GM19193 (cell line): Measurements from ENCODE around the gene CACNA2D3.

Experiments used
- POLR2A ChIP-seq: IDR thresholded peaks from 4 replicates; pipeline ENCODE4 v1.6.1; 2011; ENCODE audit not compliant: insufficient read depth, insufficient read length; ENCODE audit errors: extremely low read depth

The CACNA2D3 gene

DNA sequence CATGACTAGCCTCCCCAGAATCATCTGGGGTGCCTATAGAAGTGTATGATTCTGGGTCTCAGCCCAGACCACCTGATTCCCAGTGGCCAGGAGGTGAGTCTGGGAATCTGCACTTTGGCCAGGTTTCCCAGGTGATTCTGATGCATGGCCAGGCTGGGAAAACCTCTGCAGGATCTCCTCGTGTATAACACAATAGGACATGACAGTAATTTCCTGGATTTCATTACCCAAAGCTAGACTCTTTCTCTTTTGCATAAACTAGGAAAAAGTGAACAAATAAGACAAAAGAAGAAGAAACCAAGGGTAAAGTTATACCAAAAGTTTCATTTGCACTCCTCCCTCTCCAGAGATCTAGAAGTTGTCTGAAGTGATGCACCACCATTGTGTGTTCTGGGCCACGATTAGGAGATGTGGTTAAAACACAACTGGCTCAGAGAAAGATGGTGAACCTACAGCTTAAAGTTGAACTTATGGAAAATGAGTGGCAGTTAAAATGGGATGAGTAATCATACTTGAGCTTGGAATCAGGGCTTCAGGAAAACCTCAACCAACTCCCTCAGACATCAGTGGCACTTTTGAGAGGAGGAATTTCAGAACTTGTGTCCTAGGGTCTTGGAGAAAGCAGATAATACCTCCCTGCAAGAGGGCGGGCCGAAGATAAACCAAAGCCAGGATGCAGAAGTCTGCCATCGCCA, 914.7 kb downstream of the CACNA2D3 start:
- no peak for TF ChIP-seq POLR2A

DNA sequence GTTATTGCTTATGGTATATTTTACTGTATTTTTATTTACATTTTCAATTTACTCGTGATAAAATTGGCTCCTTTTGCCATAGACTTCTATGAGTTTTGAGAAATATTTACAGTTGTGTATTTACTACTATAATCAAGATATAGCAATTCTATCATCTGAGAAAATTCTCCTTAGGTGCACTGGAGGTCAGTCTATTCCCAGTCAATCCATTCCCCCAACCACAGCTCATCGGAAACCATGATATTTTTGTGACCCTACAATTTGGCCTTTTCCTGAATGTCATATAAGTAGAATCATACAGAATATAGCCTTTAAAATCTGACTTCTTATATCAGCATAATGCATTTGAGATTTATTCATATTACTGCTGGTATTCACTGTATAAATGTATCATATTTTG, 920.2 kb downstream of the CACNA2D3 start:
- TF ChIP-seq POLR2A: no peak

DNA sequence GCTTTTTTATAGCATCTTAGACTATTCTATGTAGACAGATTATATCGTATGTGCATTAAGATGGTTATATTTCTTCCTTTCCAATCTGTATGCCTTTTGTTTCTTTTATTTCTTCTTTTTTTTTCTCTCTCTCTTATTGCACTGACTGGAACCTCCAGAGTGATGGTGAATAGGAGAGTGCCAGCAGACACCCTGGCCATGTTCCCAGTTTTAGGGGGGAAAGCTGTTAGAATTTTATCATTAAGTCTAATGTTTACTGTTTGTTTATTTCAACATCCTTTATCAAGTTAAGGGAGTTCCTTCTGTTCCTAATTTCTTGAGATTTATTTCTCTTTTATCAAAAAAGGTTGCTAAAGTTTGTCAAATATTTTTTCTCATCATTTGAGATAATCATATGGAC, 922.1 kb downstream of the CACNA2D3 start:
- TF ChIP-seq POLR2A: no peak

DNA sequence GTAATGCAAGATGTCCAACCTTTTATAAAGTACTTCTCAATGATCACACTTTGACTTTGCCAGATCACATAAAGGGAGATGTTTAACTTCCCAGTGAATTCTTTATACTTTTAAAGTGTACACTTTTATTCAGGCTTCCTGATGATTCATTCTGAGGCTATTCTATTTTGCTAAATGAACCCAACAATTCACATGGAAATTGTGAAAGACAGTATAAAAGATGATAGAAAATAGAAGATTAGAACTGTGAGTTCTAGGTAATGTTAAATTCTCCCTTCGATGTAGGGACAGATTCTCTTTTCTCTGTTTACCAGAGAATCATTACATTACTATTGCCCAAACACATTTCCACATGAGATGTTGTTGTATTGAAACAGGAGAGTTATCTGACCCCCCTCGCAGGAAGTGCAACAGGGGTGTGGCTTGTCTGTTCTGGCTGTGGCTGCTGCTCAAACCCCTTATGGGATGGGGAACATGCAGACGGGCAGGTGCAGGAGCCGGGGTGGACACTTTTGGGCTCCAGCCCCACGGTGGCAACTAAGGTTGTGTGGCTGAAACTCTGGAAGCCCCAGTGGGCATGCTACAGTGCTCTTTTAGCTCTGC, 936.8 kb downstream of the CACNA2D3 start:
- no peak for TF ChIP-seq POLR2A

DNA sequence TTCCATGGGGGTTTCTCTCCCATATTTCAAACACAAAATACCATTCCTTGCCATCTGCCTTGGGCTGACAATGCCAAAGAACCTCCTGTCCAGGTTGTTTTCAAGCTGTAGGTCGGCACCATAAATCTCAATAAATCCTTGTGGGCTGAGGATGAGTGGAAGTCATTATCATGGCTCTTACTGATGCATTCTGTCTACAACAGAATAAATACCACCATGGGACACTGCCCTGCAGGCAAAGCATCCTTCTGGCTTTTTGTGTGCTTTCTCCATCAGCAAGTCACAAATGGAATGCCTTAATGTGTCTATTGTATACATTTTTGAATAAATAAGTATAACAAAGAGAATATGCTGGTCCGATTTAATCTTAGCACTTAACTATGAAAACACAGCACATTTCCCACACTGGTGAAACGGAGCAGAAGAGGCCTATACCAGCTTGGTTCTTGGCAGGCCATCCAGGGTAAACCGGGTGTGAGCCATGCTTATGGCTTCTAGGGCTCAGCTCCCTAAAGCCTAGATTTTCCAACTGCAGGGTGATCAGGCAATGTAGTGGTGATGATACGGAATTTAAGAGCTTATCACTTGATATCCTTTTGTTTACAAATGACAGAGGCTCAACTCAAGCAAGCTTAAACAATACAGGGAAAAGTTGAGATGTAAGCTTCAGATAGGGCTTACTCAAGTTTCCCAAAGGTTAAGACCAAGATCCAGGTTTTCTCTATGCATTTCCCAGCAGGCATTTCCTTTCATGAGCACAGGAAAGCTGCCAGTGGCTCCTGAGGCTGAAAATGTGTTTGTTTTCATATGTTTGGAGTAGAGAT, 938.8 kb downstream of the CACNA2D3 start:
- TF ChIP-seq POLR2A: no peak

DNA sequence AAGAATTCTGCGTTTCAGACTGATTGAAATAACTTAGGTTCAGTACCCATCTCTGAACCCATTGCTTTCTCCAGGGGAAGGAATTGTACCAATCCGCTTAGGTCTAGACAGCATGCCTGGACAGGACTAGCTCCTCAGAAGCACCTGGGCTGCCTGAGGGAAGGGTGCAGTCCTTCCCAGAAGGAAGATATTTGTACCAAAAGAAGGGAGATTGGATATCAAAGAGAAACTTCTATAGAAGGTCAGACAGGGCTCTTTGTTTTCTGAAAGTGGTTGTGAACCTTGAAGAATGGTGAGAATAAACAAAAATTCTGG, 939.3 kb downstream of the CACNA2D3 start:
- no peak for TF ChIP-seq POLR2A

DNA sequence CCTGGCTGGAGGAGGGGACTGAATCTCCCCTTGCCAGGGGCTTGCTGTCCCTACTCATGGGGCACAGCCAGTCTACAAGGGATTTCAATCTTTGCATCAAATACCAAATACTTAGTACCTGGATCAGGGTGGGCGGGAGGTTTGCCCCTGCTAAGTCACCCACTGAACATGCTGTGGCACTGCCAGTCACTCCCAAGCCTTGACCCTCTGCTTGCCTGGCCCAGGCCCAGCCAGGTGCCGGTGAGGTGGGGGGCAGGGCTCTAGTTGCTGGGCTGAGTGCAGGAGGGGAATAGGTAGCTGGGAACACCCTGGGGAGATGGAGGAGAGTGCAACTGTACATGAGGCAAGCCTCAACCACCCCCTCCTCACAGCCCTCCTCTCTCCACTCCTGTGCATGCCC, 941.8 kb downstream of the CACNA2D3 start:
- TF ChIP-seq POLR2A: no peak

DNA sequence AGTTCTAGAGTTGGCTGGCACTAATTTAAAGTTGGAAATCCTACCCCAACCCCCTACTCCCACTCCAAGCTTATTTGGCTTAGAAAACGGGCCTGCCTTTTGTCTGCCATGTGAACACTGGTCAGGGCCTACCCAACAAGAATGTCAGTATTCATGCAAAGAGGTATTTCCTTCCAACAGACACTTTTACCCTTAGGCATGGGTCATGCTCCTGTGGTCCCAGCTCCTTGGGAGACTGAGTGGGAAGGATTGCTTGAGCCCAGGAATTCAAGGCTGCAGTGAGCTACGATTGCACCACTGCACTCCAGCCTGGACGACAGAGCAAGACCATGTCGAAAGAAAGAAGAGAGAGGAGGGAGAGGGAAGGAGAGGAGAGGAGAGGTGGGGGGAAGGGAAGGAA, 943.0 kb downstream of the CACNA2D3 start:
- TF ChIP-seq POLR2A: no peak

DNA sequence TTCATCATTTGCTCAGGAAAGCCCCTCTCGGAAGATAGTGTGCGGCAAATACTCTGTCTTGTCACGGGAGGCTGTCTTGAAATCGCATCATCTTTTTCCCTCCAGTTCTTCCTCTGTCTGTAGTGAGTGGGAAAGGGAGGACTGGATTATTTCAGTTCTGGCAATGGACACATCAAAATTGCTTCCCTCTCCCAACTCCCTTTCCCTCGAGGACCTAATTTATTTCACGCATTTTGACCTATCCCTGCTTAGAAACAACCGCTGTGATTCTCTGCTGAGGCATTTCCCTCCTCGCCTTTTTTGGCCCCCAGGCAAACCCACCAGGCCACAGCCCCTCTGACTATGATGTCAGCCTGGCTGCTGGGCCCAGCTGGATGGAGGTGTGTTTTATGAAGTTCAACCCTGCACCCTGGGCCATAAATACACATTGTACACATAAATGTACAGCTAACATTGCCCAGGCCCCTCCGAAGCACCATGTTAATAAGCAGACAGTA, 944.2 kb downstream of the CACNA2D3 start:
- no peak for TF ChIP-seq POLR2A

DNA sequence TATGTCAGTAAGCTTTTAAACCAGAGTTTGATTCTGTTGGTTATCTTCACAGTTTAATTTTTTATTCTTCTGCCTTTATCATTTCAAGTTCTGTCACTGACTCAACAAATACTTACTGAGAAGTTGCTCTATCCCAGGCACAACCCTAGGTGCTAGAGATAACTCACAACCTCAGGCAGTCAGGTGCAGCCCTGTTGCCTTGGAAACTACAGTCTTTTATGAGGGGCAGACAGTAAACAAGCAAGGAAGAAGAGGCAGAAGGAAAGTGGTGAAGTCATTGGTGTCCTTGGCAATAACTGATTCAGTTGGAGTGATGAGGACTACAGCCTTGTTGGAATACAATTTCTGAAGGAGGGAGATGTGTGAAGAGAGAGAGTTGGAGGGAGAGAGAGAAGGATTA, 947.6 kb downstream of the CACNA2D3 start:
- no peak for TF ChIP-seq POLR2A

DNA sequence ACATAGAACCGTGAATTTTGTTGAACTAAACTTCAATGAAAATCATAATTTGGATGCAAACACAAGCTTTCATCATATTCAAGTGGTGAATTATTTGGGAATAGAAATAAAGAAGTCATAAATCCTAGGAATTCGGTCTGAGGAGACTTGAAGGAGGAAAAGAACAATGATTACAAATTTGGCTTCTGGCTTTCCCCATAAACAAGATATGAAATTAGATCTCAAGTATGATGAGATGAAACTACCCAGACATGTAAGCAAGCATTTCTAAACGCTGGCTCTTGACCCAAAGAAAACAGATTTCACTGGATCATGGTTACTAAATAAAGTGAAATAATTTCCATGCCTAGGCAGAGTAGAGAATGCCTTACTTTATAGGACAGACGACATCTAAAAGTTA, 952.4 kb downstream of the CACNA2D3 start:
- TF ChIP-seq POLR2A: no peak

DNA sequence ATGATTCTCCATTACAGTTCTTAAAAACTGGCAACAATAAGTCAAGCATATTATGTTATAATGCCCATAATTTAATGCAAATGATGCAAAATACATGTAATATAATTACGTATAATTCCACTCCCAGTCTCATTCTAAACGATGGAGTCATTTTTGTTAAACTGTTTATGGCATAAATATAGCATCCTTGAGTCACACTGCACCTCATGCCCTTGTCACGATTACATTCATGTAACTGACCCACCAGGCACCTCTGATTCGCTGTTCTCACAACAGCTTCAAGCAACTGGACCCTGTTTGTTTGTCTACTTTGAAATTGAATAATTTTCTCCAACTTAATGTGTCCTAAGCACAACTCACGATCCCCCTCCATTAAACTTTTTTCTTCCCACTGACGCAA, 953.5 kb downstream of the CACNA2D3 start:
- no peak for TF ChIP-seq POLR2A

DNA sequence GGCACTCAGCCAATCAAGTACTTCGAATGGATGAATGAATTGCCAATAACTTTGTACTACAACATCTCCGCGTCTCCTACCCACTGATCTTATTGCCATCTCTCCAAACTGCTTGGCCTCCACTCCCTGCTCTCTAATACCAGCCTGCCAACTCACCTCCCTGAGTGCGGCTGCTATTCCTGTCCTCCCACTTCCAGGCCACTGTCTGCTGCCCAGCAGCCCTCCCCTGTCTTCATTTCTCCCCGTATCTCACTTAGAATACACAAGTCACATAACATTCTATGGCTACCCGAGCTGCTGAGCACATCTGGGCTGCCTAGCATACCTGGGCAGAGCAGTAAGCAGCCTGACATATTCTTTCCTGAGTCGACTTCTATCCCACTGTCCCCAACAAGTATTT, 955.4 kb downstream of the CACNA2D3 start:
- TF ChIP-seq POLR2A: no peak

DNA sequence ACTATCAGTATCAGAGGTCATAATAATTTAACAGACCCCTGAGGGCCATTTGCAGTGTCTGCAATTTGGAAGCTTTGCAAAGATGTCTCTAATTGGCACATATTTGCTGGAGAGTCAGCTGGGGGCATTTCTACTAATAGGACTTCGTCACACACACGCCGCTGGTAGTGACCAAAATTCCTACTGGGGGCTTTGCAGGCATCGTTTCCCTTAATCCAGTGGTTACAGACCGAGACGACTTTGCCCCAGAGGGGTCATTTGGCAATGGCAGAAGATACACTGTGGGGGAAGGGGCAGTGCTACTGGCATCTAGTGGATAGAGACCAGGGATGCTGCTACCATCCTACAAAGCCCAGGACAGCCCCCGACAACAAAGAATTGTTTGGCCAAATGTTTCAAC, 956.5 kb downstream of the CACNA2D3 start:
- no peak for TF ChIP-seq POLR2A

DNA sequence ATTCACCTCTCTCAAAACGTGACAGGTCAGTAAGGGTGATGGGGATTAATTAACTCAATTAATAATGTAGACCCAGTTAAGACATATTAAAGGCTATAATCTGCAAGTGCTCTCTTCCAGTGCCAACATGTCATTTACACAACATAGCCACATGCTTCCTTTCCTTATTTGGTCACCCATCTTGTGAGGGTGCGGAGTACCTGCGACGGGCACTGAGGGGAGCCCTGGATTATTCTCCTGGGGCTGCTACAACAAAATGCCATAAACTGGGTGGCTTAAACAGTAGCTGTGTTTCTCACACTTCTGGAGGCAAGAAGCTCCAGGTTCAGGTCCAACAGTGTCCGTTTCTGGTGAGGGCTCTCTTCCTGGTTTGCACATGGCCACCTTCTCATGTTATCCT, 962.9 kb downstream of the CACNA2D3 start:
- no peak for TF ChIP-seq POLR2A

DNA sequence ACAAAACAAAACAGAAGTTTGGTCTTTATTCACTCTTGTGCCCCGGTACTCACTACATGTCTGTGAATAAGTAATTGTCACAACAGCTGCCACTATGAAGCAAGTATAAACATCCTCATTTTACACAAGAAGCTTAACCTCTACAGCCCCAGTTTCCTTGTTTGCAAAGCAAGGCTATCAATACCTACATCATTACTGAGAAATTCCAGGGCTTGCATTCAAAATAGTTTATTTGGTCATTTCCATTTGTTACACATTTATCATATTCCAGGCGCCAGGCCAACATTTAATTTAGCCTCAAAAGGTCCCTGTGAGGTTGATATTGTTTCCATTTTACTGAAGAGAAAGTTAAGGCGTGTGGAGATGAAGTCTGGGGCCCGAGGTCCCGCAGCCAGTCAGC, 966.9 kb downstream of the CACNA2D3 start:
- TF ChIP-seq POLR2A: no peak
